Astrocyte (in vitro differentiated cells and primary cell): Measurements from ENCODE around the gene EEF2. TPM values are rescaled to one million over a fixed set of nuclear protein-coding genes. Genes with fewer than 3 reads are reported as not detected.

ENCODE experiments used
- DNase-seq: peaks from one replicate; pipeline ENCODE4 v3.0.0-alpha.2; 2010; ENCODE audit warnings: low read depth
- FAIRE-seq: peaks from 2 replicates; lab custom pipeline; 2011; peaks lifted over from hg19 to GRCh38; lab: Jason Lieb, UNC
- H2AFZ ChIP-seq: 2 replicates; pipeline ENCODE4 v1.6.0; 2012; ENCODE audit warnings: low read depth, low read length, inconsistent platforms
- H3K27ac ChIP-seq: 2 replicates; pipeline ENCODE4 v1.5.1; 2011; ENCODE audit warnings: low read depth, low read length, inconsistent platforms
- H3K27me3 ChIP-seq: 2 replicates; pipeline ENCODE4 v1.6.0; 2011; ENCODE audit warnings: low read length, inconsistent platforms; ENCODE audit not compliant: insufficient read depth
- H3K36me3 ChIP-seq: 2 replicates; pipeline ENCODE4 v1.5.1; 2011; ENCODE audit warnings: low read length, inconsistent platforms; ENCODE audit not compliant: insufficient read depth
- H3K4me1 ChIP-seq: 2 replicates; pipeline ENCODE4 v1.5.1; 2011; ENCODE audit warnings: low read length, inconsistent platforms; ENCODE audit not compliant: insufficient read depth
- H3K4me2 ChIP-seq: 2 replicates; pipeline ENCODE4 v1.6.0; 2012; ENCODE audit warnings: low read length, inconsistent platforms
- H3K4me3 ChIP-seq: 2 replicates; pipeline ENCODE4 v1.5.1; 2011; ENCODE audit warnings: low read depth, mild to moderate bottlenecking, low read length, inconsistent platforms; ENCODE audit not compliant: insufficient read depth
- H3K79me2 ChIP-seq: 2 replicates; pipeline ENCODE4 v1.6.0; 2012; ENCODE audit warnings: mild to moderate bottlenecking, low read length, inconsistent platforms; ENCODE audit not compliant: insufficient read depth
- H3K9ac ChIP-seq: 2 replicates; pipeline ENCODE4 v1.6.0; 2012; ENCODE audit warnings: mild to moderate bottlenecking, low read length, inconsistent platforms
- H3K9me3 ChIP-seq: 2 replicates; pipeline ENCODE4 v1.5.1; 2012; ENCODE audit warnings: low read depth, mild to moderate bottlenecking, low read length, inconsistent platforms; ENCODE audit not compliant: insufficient read depth
- H4K20me1 ChIP-seq: 2 replicates; pipeline ENCODE4 v1.6.0; 2012; ENCODE audit warnings: low read length, inconsistent platforms; ENCODE audit not compliant: insufficient read depth
- H3K27ac Mint-ChIP-seq: one replicate; pipeline ENCODE4 v1.8.0; 2021; ENCODE audit warnings: mild to moderate bottlenecking, mixed read lengths; ENCODE audit not compliant: unreplicated experiment
- H3K27me3 Mint-ChIP-seq: one replicate; pipeline ENCODE4 v1.8.0; 2021; ENCODE audit warnings: low read depth, mixed read lengths; ENCODE audit not compliant: unreplicated experiment
- H3K36me3 Mint-ChIP-seq: one replicate; pipeline ENCODE4 v1.8.0; 2021; ENCODE audit warnings: low read depth, mixed read lengths; ENCODE audit not compliant: unreplicated experiment
- H3K4me1 Mint-ChIP-seq: one replicate; pipeline ENCODE4 v1.8.0; 2021; ENCODE audit warnings: low read depth, mixed read lengths; ENCODE audit not compliant: unreplicated experiment
- H3K4me3 Mint-ChIP-seq: one replicate; pipeline ENCODE4 v1.8.0; 2021; ENCODE audit warnings: mild to moderate bottlenecking, moderate library complexity, mixed read lengths; ENCODE audit not compliant: unreplicated experiment
- H3K9me3 Mint-ChIP-seq: one replicate; pipeline ENCODE4 v1.8.0; 2021; ENCODE audit warnings: mild to moderate bottlenecking, mixed read lengths; ENCODE audit not compliant: unreplicated experiment
- EZH2 ChIP-seq: IDR thresholded peaks from 2 replicates; pipeline ENCODE4 v1.6.1; 2012; ENCODE audit warnings: mild to moderate bottlenecking, low read length, inconsistent platforms; ENCODE audit not compliant: insufficient read depth
- total RNA-seq: library from RNA; stranded (reverse); gene quantifications from 2 replicates; pipeline ENCODE4 v1.2.1, GENCODE V29; 2021
- TF ChIP-seq, protein P1 (sequence below): IDR thresholded peaks from 2 replicates; pipeline ENCODE4 v1.5.1; 2011; ENCODE audit warnings: low read depth, mild to moderate bottlenecking, inconsistent platforms, low read length, moderate library complexity; ENCODE audit not compliant: insufficient read depth

EEF2 gene
- total RNA-seq, 1 donor from 2014 or later, result 2,739 TPM

- Mint-ChIP-seq H3K4me3 (peak overlapping the region; percentile 99), H3K9me3 (peaks cover 2% of the 10 kb centered on the region), H3K27ac (peak overlapping the region; percentile 99), H3K27me3 (no peaks in the 10 kb centered on the region), H3K4me1 (peaks cover 45% of the 10 kb centered on the region), H3K36me3 (peaks cover 29% of the 10 kb centered on the region)
- Histone ChIP-seq H3K36me3 (peaks cover 57% of the 10 kb centered on the region), H3K9ac (peak overlapping the region; percentile 100), H3K79me2 (peaks cover 72% of the 10 kb centered on the region), H3K27me3 (no peaks in the 10 kb centered on the region), H4K20me1 (peaks cover 71% of the 10 kb centered on the region), H2AFZ (no peak overlapping the region), H3K27ac (peak overlapping the region; percentile 96), H3K4me3 (peak overlapping the region; percentile 99), H3K9me3 (no peaks in the 10 kb centered on the region), H3K4me2 (peak overlapping the region; percentile 98), H3K4me1 (peaks cover 49% of the 10 kb centered on the region)
- TF ChIP-seq EZH2, result no peak
- TF ChIP-seq, protein P1, sequence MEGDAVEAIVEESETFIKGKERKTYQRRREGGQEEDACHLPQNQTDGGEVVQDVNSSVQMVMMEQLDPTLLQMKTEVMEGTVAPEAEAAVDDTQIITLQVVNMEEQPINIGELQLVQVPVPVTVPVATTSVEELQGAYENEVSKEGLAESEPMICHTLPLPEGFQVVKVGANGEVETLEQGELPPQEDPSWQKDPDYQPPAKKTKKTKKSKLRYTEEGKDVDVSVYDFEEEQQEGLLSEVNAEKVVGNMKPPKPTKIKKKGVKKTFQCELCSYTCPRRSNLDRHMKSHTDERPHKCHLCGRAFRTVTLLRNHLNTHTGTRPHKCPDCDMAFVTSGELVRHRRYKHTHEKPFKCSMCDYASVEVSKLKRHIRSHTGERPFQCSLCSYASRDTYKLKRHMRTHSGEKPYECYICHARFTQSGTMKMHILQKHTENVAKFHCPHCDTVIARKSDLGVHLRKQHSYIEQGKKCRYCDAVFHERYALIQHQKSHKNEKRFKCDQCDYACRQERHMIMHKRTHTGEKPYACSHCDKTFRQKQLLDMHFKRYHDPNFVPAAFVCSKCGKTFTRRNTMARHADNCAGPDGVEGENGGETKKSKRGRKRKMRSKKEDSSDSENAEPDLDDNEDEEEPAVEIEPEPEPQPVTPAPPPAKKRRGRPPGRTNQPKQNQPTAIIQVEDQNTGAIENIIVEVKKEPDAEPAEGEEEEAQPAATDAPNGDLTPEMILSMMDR, result no peak
- FAIRE-seq (no peak), DNase-seq (peak; percentile 57)
These were observed 2.3 kb downstream of the EEF2 start for GRCh38 chr19:3982701-3983541.

- peaks cover 81% of the 10 kb centered on the region for H3K79me2 ChIP-seq
- H3K4me1 Mint-ChIP-seq, result peaks cover 49% of the 10 kb centered on the region
- peaks cover 52% of the 10 kb centered on the region for H3K4me1 ChIP-seq
- H3K27me3 Mint-ChIP-seq, result no peaks in the 10 kb centered on the region
- peak overlapping the region; percentile 99 for H3K4me3 Mint-ChIP-seq
- peak overlapping the region; percentile 98 for H3K4me2 ChIP-seq
- H2AFZ ChIP-seq, result no peak overlapping the region
- H3K4me3 ChIP-seq, result peak overlapping the region; percentile 19
- H3K9me3 ChIP-seq, result no peaks in the 10 kb centered on the region
- peaks cover 65% of the 10 kb centered on the region for H3K36me3 ChIP-seq
- H3K9ac ChIP-seq, result peak overlapping the region; percentile 100
- H3K27ac ChIP-seq, result no peak overlapping the region
- TF ChIP-seq EZH2, result no peak
- TF ChIP-seq, protein P1, result no peak
- peaks cover 31% of the 10 kb centered on the region for H3K36me3 Mint-ChIP-seq
- peaks cover 80% of the 10 kb centered on the region for H4K20me1 ChIP-seq
- FAIRE-seq, result no peak
- no peak for DNase-seq
- H3K27me3 ChIP-seq, result no peaks in the 10 kb centered on the region
- peak overlapping the region; percentile 99 for H3K27ac Mint-ChIP-seq
- H3K9me3 Mint-ChIP-seq, result peaks cover 2% of the 10 kb centered on the region
These were observed 3.3 kb downstream of the EEF2 start for GRCh38 chr19:3981736-3982681.
